Small intestine (tissue), 7 donors: ENCODE data around the gene LAMB3. TPM values are rescaled to one million over a fixed set of nuclear protein-coding genes. Genes with fewer than 3 reads are reported as not detected.

ENCODE experiments used
- DNase-seq, 2 donors: peaks; one replicate each; pipeline versions ENCODE4 v3.0.0 to v3.0.0-alpha.2; 2013
- FAIRE-seq: peaks from 2 replicates; lab custom pipeline; 2012; peaks lifted over from hg19 to GRCh38; lab: Jason Lieb, UNC
- H3K27ac ChIP-seq, 3 donors: one replicate each; pipeline ENCODE4 v1.5.1; 2013; ENCODE audit warnings: low read length in 2 of 3, mild to moderate bottlenecking in 2 of 3, control low read depth in 1 of 3, inconsistent platforms in 1 of 3, low read depth in 1 of 3, moderate library complexity in 1 of 3
- H3K27me3 ChIP-seq, 3 donors: one replicate each; pipeline ENCODE4 v1.6.1; 2013; ENCODE audit warnings: low read length in 3 of 3, inconsistent platforms in 1 of 3; ENCODE audit not compliant: control insufficient read depth in 3 of 3, insufficient read depth in 3 of 3
- H3K36me3 ChIP-seq, 3 donors: one replicate each; pipeline ENCODE4 v1.6.1; 2013; ENCODE audit warnings: low read length in 3 of 3, inconsistent platforms in 1 of 3, low read depth in 1 of 3, mild to moderate bottlenecking in 1 of 3, moderate library complexity in 1 of 3; ENCODE audit not compliant: control insufficient read depth in 3 of 3, insufficient read depth in 2 of 3
- H3K4me1 ChIP-seq, 3 donors: one replicate each; pipeline ENCODE4 v1.6.1; 2013; ENCODE audit warnings: low read length in 2 of 3, inconsistent platforms in 1 of 3, low read depth in 1 of 3, mild to moderate bottlenecking in 1 of 3, moderate library complexity in 1 of 3; ENCODE audit not compliant: control insufficient read depth in 3 of 3, insufficient read depth in 2 of 3
- H3K4me3 ChIP-seq, 3 donors: one replicate each; pipeline ENCODE4 v1.5.1; 2013; ENCODE audit warnings: low read length in 3 of 3, control low read depth in 1 of 3, inconsistent platforms in 1 of 3, low read depth in 1 of 3, mild to moderate bottlenecking in 1 of 3, moderate library complexity in 1 of 3
- H3K9me3 ChIP-seq, 2 donors: one replicate each; pipeline ENCODE4 v1.6.1; 2013; ENCODE audit warnings: low read depth in 1 of 2, low read length in 1 of 2; ENCODE audit not compliant: control insufficient read depth in 2 of 2, insufficient read depth in 1 of 2
- WGBS, 3 donors: extraction: QIAGEN DNeasy Blood & Tissue Kit; methylation state at CpG; one replicate each; pipeline ENCODE4 v1.1.7; 2013; 5-methylcytosine and 5-hydroxymethylcytosine counted together
- polyA plus RNA-seq, 4 donors: library from polyadenylated mRNA; stranded (reverse) in 3 of 4; unstranded in 1 of 4; fragments of 200-250 nt in 3 of 4; fragments of 120-200 nt in 1 of 4; gene quantifications; one replicate each; pipeline versions ENCODE4 v1.2.1 to v1.2.3, GENCODE V29; 2013
- donor health status: healthy with polysubstance abuse.
- donor health status: control.
- donor health status: control.
- donor health status: Bipolar disorder and iron deficiency.
- donor health status: healthy.

Gene LAMB3
- polyA plus RNA-seq, 4 donors, result 33.8 to 218 (median 49.6) TPM

GRCh38 chr1:209610631-209610905 lies 41.7 kb downstream of the LAMB3 start:
- no peak for FAIRE-seq
- Histone ChIP-seq H3K4me3 (no peak overlapping the region), H3K27ac (no peak overlapping the region), H3K36me3 (peaks cover 0 to 36% (median 5%) of the 10 kb centered on the region in 3 donors), H3K27me3 (no peaks in the 10 kb centered on the region), H3K9me3 (no peaks in the 10 kb centered on the region), H3K4me1 (no peaks in the 10 kb centered on the region)
- DNase-seq, result no peak
- WGBS, 3 donors, result 84 to 91% (median 89%) methylated on average over 3 of the region's 3 CpGs

- H3K9me3 ChIP-seq, result no peaks in the 10 kb centered on the region
- no peak overlapping the region for H3K27ac ChIP-seq
- peaks cover 0 to 30% (median under 1%) of the 10 kb centered on the region in 3 donors for H3K36me3 ChIP-seq
- 31 to 65% (median 50%) methylated on average over 8 of the region's 8 CpGs for WGBS, 3 donors
- H3K4me1 ChIP-seq, result no peaks in the 10 kb centered on the region
- FAIRE-seq (no peak), DNase-seq (peak; percentile 18 to 63)
- no peak overlapping the region for H3K4me3 ChIP-seq
- no peaks in the 10 kb centered on the region for H3K27me3 ChIP-seq
These were observed 42.2 kb downstream of the LAMB3 start for GRCh38 chr1:209609791-209610630.

- WGBS, 3 donors, result 88 to 93% (median 90%) methylated on average over 9 of the region's 9 CpGs
- H3K4me3 ChIP-seq, result no peak overlapping the region
- FAIRE-seq (no peak), DNase-seq (no peak)
- H3K9me3 ChIP-seq, result no peaks in the 10 kb centered on the region
- H3K36me3 ChIP-seq, result peaks cover 0 to 24% (median 0%) of the 10 kb centered on the region in 3 donors
- no peaks in the 10 kb centered on the region for H3K4me1 ChIP-seq
- H3K27ac ChIP-seq, result no peak overlapping the region
- no peaks in the 10 kb centered on the region for H3K27me3 ChIP-seq
These were observed 43.0 kb downstream of the LAMB3 start for GRCh38 chr1:209609041-209609790.

- Histone ChIP-seq H3K36me3 (peaks cover 0 to 10% (median 0%) of the 10 kb centered on the region in 3 donors), H3K4me1 (no peaks in the 10 kb centered on the region), H3K27me3 (no peaks in the 10 kb centered on the region), H3K4me3 (no peak overlapping the region), H3K9me3 (no peaks in the 10 kb centered on the region), H3K27ac (no peak overlapping the region)
- no peak for DNase-seq
- 79 to 82% (median 81%) methylated on average over 8 of the region's 8 CpGs for WGBS, 3 donors
- no peak for FAIRE-seq
These were observed 44.4 kb downstream of the LAMB3 start for GRCh38 chr1:209607795-209608178.

GRCh38 chr1:209607102-209607794 lies 45.0 kb downstream of the LAMB3 start:
- H3K27me3 ChIP-seq, result no peaks in the 10 kb centered on the region
- H3K9me3 ChIP-seq, result no peaks in the 10 kb centered on the region
- DNase-seq, result peak; percentile 27 to 52
- FAIRE-seq, result no peak
- H3K4me1 ChIP-seq, result no peaks in the 10 kb centered on the region
- H3K27ac ChIP-seq, result no peak overlapping the region
- H3K4me3 ChIP-seq, result no peak overlapping the region
- H3K36me3 ChIP-seq, result peaks cover 0 to 7% (median 0%) of the 10 kb centered on the region in 3 donors
- 11 to 68% (median 13%) methylated on average over 1 of the region's 1 CpG for WGBS, 3 donors

GRCh38 chr1:209603877-209604276 lies 48.3 kb downstream of the LAMB3 start:
- H3K27me3 ChIP-seq, result no peaks in the 10 kb centered on the region
- H3K27ac ChIP-seq, result no peak overlapping the region
- FAIRE-seq (no peak), DNase-seq (no peak)
- H3K36me3 ChIP-seq, result no peaks in the 10 kb centered on the region
- H3K4me1 ChIP-seq, result no peaks in the 10 kb centered on the region
- no peak overlapping the region for H3K4me3 ChIP-seq
- WGBS, 3 donors, result 77 to 89% (median 89%) methylated on average over 5 of the region's 5 CpGs
- H3K9me3 ChIP-seq, result no peaks in the 10 kb centered on the region

GRCh38 chr1:209601809-209602657 lies 50.2 kb downstream of the LAMB3 start:
- 31 to 42% (median 41%) methylated on average over 6 of the region's 6 CpGs for WGBS, 3 donors
- Histone ChIP-seq H3K27me3 (no peaks in the 10 kb centered on the region), H3K36me3 (no peaks in the 10 kb centered on the region), H3K9me3 (no peaks in the 10 kb centered on the region), H3K27ac (no peak overlapping the region), H3K4me1 (no peaks in the 10 kb centered on the region), H3K4me3 (no peak overlapping the region)
- no peak for FAIRE-seq
- peak; percentile 50 to 54 for DNase-seq

GRCh38 chr1:209600541-209600940 lies 51.7 kb downstream of the LAMB3 start:
- FAIRE-seq, result no peak
- 50 to 86% (median 63%) methylated on average over 1 of the region's 1 CpG for WGBS, 3 donors

More at GRCh38 chr1:209600541-209600940, 51.7 kb downstream of the LAMB3 start:
- Histone ChIP-seq H3K4me3 (no peak overlapping the region), H3K9me3 (no peaks in the 10 kb centered on the region), H3K4me1 (no peaks in the 10 kb centered on the region), H3K27me3 (no peaks in the 10 kb centered on the region), H3K27ac (no peak overlapping the region), H3K36me3 (no peaks in the 10 kb centered on the region)
- DNase-seq, result no peak
